GM20431 (cell line): ENCODE data around the gene C5orf24.

ENCODE experiments used
- in situ Hi-C: fragments of 300-500 bp; cut with MseI, MboI; formaldehyde crosslinking; loops from one replicate; pipeline ENCODE4 v1.15.0; 2020; ENCODE audit warnings: low sequenced_read_pairs; ENCODE audit not compliant: unreplicated experiment

Gene C5orf24

DNA sequence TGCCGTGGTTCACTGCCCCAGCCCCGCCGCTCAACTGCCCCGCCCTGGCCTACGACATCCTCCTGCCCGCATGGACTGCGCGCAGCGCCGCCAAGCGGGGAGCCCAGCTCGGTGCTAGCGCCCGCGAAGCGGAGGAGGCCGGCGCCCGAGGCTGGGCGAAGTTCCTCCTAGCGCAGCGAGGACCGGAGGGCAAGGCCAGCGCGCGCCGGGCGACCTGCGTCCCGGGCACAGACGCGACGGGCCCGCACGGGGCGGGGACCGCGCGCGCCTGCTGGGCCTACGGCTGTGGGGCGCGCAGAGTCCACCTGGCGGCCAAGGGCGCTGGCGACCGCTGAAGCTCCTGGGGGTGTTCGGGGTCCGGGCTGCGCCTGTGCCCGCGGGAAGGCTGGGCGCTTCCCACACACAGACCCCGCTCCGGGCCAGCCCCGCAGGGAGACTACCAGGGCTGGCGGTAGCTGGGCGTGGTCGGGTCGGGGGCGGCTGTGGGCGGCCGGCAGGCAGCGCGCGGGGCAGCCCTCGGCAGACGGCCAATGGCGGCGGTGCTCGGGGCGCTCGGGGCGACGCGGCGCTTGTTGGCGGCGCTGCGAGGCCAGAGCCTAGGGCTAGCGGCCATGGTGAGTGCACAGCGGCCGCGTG is 59.0 kb downstream of the C5orf24 start, which contains the start of gene PCBD2:
Gene PCBD2 (plus strand): TSS at position 522 of the 636 bp plus-strand sequence. CDS start 9 bp downstream, at position 531.
- in situ Hi-C loops, result loop anchor here (25.0 kb wide), 1 partner anchor 283 kb away; no protein-coding TSS in a partner anchor

DNA sequence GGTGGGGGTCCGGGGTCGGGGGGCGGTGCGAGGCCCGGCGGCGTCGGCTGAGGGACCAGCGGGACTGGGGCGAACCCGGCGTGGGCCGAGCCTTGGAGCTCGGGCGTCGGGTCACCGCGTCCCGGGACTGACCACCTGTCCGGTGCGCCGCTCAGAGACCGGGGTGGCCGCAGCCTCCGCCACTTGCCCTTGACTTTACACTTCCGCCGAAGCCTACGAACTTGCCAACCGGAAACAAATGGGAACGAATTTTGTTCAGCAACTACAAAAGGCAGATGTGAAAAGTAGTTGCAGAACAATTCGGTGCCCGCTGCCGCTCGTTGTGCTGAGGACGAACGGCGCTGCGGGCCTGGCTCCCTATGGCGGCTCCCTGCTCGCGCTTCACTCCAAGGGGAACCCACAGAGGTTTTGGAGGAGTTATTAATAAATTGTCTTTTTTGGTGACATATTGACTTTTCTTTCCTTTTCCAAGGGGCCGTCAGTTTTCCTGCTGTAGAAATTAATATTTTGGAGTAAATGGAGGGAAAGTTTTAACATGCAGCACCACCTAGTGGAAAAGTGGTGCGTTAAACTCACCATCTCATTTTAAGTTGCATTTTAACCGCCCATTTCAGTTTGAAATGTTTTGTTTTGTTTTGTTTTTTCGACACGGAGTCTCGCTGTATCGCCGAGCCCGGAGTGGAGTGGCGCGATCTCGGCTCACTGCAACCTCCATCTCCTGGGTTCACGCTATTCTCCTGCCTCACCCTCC is 59.7 kb downstream of the C5orf24 start:
- in situ Hi-C loops, result loop anchor here (25.0 kb wide), 1 partner anchor 282 kb away; no protein-coding TSS in a partner anchor

DNA sequence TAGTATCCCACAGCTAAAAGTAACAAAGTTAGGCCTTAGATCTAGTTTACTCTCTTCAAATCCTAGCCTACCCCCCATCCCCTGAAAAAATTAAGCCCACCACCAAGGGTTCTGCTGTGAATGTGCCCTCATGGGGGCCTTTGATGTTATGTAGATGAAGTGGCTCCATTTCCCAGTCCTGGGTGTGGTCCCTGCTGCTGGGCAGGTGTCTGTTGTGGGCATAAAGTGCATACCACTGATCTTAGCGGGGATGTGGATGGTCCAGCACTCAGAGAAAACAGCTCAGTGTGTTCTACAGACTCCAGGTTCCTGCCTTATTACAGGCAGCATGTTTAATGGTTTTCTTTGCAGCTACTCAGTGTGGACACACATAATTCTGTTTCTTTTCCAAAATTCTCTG is 61.0 kb downstream of the C5orf24 start:
- in situ Hi-C loops, result loop anchor here (25.0 kb wide), 1 partner anchor 280 kb away; no protein-coding TSS in a partner anchor
